ENCODE results near the gene ACY1. TPM values are rescaled to one million over a fixed set of nuclear protein-coding genes. Genes with fewer than 3 reads are reported as not detected.
"Not testable (repeated sequence)": the region's sequence is repeated elsewhere in the genome, so short reads cannot be mapped to it uniquely, and the experiment has no call there.

ACY1 gene
- total RNA-seq, 4 donors from 2014 or later = 10.6 to 21.4 (median 19.5) TPM

- Histone ChIP-seq H3K27ac (no peak overlapping the region), H3K9me3 (no peaks in the 10 kb centered on the region), H3K4me1 (peaks cover 0 to 24% (median 8%) of the 10 kb centered on the region in 3 donors), H3K27me3 (no peaks in the 10 kb centered on the region), H3K36me3 (no peaks in the 10 kb centered on the region), H3K4me3 (no peak overlapping the region)
- TF ChIP-seq POLR2AphosphoS5 (IDR thresholded peaks at IDR 0.05) = no peak
- TF ChIP-seq CTCF (IDR thresholded peaks at IDR 0.05) = no peak
- no peak for TF ChIP-seq EP300 (IDR thresholded peaks at IDR 0.05)
- no peak for TF ChIP-seq POLR2A (IDR thresholded peaks at IDR 0.05)
- ATAC-seq = no peak
- WGBS, 2 donors (ENCODE audit: low coverage in 1 of 2) = 100% methylated on average over 1 of the region's 9 CpGs; no CpG with 5 or more reads in 1 of the 2 donors
Observed at GRCh38 chr3:52029053-52029452, 45.7 kb downstream of the ACY1 start.

GRCh38 chr3:52029535-52029934 is 46.2 kb downstream of the ACY1 start:
- no peaks in the 10 kb centered on the region for H3K27me3 ChIP-seq
- TF ChIP-seq POLR2A (IDR thresholded peaks at IDR 0.05) = no peak
- TF ChIP-seq EP300 (IDR thresholded peaks at IDR 0.05) = no peak
- TF ChIP-seq POLR2AphosphoS5 (IDR thresholded peaks at IDR 0.05) = no peak
- no peak for TF ChIP-seq CTCF (IDR thresholded peaks at IDR 0.05)
- peaks cover 0 to 20% (median 8%) of the 10 kb centered on the region in 3 donors for H3K4me1 ChIP-seq
- H3K9me3 ChIP-seq = no peaks in the 10 kb centered on the region
- 40% methylated on average over 1 of the region's 10 CpGs; no CpG with 5 or more reads in 1 of the 2 donors for WGBS, 2 donors (ENCODE audit: low coverage in 1 of 2)
- no peak overlapping the region for H3K27ac ChIP-seq
- no peaks in the 10 kb centered on the region for H3K36me3 ChIP-seq
- H3K4me3 ChIP-seq = no peak overlapping the region
- no peak for ATAC-seq

GRCh38 chr3:52030714-52031310 is 47.5 kb downstream of the ACY1 start:
- no peak overlapping the region for H3K27ac ChIP-seq
- H3K36me3 ChIP-seq = no peaks in the 10 kb centered on the region
- H3K27me3 ChIP-seq = no peaks in the 10 kb centered on the region
- H3K4me3 ChIP-seq = no peak overlapping the region
- WGBS, 2 donors (ENCODE audit: low coverage in 1 of 2) = 73 to 80% methylated on average over 5 of the region's 11 CpGs
- ATAC-seq = no peak
- H3K4me1 ChIP-seq = peaks cover 0 to 7% (median 2%) of the 10 kb centered on the region in 3 donors
- H3K9me3 ChIP-seq = no peaks in the 10 kb centered on the region
- TF ChIP-seq POLR2A (IDR thresholded peaks at IDR 0.05) = no peak
- TF ChIP-seq EP300 (IDR thresholded peaks at IDR 0.05) = no peak
- TF ChIP-seq POLR2AphosphoS5 (IDR thresholded peaks at IDR 0.05) = no peak
- no peak for TF ChIP-seq CTCF (IDR thresholded peaks at IDR 0.05)

GRCh38 chr3:52031896-52032295 is 48.6 kb downstream of the ACY1 start:
- no peak for ATAC-seq
- no peaks in the 10 kb centered on the region for H3K36me3 ChIP-seq
- H3K27me3 ChIP-seq = no peaks in the 10 kb centered on the region
- H3K27ac ChIP-seq = no peak overlapping the region
- no peaks in the 10 kb centered on the region for H3K4me1 ChIP-seq
- 87 to 94% methylated on average over 3 to 8 of the region's 10 CpGs for WGBS, 2 donors (ENCODE audit: low coverage in 1 of 2)
- no peaks in the 10 kb centered on the region for H3K9me3 ChIP-seq
- TF ChIP-seq POLR2AphosphoS5 (IDR thresholded peaks at IDR 0.05) (no peak), CTCF (IDR thresholded peaks at IDR 0.05) (no peak), EP300 (IDR thresholded peaks at IDR 0.05) (no peak), POLR2A (IDR thresholded peaks at IDR 0.05) (no peak)
- H3K4me3 ChIP-seq = no peak overlapping the region

GRCh38 chr3:52032702-52033408 is 49.5 kb downstream of the ACY1 start:
- ATAC-seq = no peak
- no CpG with 5 or more reads among the region's 11 CpGs for WGBS, 2 donors (ENCODE audit: low coverage in 1 of 2)
- Histone ChIP-seq H3K27ac (no peak overlapping the region), H3K4me3 (no peak overlapping the region), H3K36me3 (no peaks in the 10 kb centered on the region), H3K9me3 (no peaks in the 10 kb centered on the region), H3K27me3 (no peaks in the 10 kb centered on the region), H3K4me1 (no peaks in the 10 kb centered on the region)
- TF ChIP-seq EP300 (IDR thresholded peaks at IDR 0.05) (no peak), POLR2AphosphoS5 (IDR thresholded peaks at IDR 0.05) (no peak), POLR2A (IDR thresholded peaks at IDR 0.05) (no peak), CTCF (IDR thresholded peaks at IDR 0.05) (no peak)

- not testable (repeated sequence) for H3K4me1 ChIP-seq, H3K27ac ChIP-seq, H3K4me3 ChIP-seq, ATAC-seq, H3K9me3 ChIP-seq, H3K27me3 ChIP-seq, H3K36me3 ChIP-seq
- 98 to 100% methylated on average over 4 to 6 of the region's 6 CpGs for WGBS, 2 donors (ENCODE audit: low coverage in 1 of 2)
Observed at GRCh38 chr3:52033748-52034147, 50.4 kb downstream of the ACY1 start.
